Ishikawa (cell line): ENCODE measurements around the gene COMMD10.

Experiments
- CEBPB ChIP-seq: IDR thresholded peaks from 2 replicates; pipeline ENCODE4 v1.6.1; 2012
- CREB1 ChIP-seq: IDR thresholded peaks from 2 replicates; pipeline ENCODE4 v1.6.1; 2012; ENCODE audit warnings: low read depth
- EGR1 ChIP-seq: IDR thresholded peaks from 2 replicates; pipeline ENCODE4 v1.6.1; 2012
- EP300 ChIP-seq: IDR thresholded peaks from 2 replicates; pipeline ENCODE4 v1.6.1; 2012; ENCODE audit warnings: borderline replicate concordance
- FOXM1 ChIP-seq: IDR thresholded peaks from 2 replicates; pipeline ENCODE4 v1.6.1; 2012; ENCODE audit warnings: low read depth, borderline replicate concordance
- NFIC ChIP-seq: IDR thresholded peaks from 2 replicates; pipeline ENCODE4 v1.6.1; 2012
- RAD21 ChIP-seq: IDR thresholded peaks from 2 replicates; pipeline ENCODE4 v1.6.1; 2012; ENCODE audit warnings: low read depth
- TAF1 ChIP-seq: IDR thresholded peaks from 2 replicates; pipeline ENCODE4 v1.6.1; 2012; ENCODE audit warnings: low read depth, mild to moderate bottlenecking
- TCF12 ChIP-seq: IDR thresholded peaks from 2 replicates; pipeline ENCODE4 v1.6.1; 2012; ENCODE audit warnings: low read depth
- TEAD4 ChIP-seq: IDR thresholded peaks from 2 replicates; pipeline ENCODE4 v1.6.1; 2012
- YY1 ChIP-seq: IDR thresholded peaks from 2 replicates; pipeline ENCODE4 v1.6.1; 2012; ENCODE audit warnings: low read depth
- ZBTB7A ChIP-seq: IDR thresholded peaks from 2 replicates; pipeline ENCODE4 v1.6.1; 2012; ENCODE audit warnings: low read depth
- TF ChIP-seq, protein P1 (sequence below): IDR thresholded peaks from 2 replicates; pipeline ENCODE4 v1.6.1; 2012
- TF ChIP-seq, protein P2 (sequence below): IDR thresholded peaks from 2 replicates; pipeline ENCODE4 v1.6.1; 2012
- TF ChIP-seq, protein P3 (sequence below): IDR thresholded peaks from 2 replicates; pipeline ENCODE4 v1.6.1; 2012; ENCODE audit warnings: low read depth, mild to moderate bottlenecking

COMMD10 gene

GRCh38 chr5:116153687-116154174 is 68.9 kb downstream of the COMMD10 start:
- TF ChIP-seq EGR1 (no peak), TEAD4 (no peak), FOXM1 (no peak), EP300 (no peak), NFIC (no peak), YY1 (no peak), CREB1 (no peak), ZBTB7A (no peak)
- TF ChIP-seq, protein P1, sequence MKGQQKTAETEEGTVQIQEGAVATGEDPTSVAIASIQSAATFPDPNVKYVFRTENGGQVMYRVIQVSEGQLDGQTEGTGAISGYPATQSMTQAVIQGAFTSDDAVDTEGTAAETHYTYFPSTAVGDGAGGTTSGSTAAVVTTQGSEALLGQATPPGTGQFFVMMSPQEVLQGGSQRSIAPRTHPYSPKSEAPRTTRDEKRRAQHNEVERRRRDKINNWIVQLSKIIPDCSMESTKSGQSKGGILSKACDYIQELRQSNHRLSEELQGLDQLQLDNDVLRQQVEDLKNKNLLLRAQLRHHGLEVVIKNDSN: no peak
- TF ChIP-seq, protein P2, sequence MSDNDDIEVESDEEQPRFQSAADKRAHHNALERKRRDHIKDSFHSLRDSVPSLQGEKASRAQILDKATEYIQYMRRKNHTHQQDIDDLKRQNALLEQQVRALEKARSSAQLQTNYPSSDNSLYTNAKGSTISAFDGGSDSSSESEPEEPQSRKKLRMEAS: no peak

GRCh38 chr5:116154252-116154651 is 69.4 kb downstream of the COMMD10 start:
- TF ChIP-seq NFIC (no peak), ZBTB7A (no peak), TCF12 (no peak), CEBPB (no peak), FOXM1 (no peak), RAD21 (no peak), TEAD4 (no peak), CREB1 (no peak), EP300 (no peak), EGR1 (no peak), TAF1 (no peak), YY1 (no peak)
- TF ChIP-seq, protein P3, sequence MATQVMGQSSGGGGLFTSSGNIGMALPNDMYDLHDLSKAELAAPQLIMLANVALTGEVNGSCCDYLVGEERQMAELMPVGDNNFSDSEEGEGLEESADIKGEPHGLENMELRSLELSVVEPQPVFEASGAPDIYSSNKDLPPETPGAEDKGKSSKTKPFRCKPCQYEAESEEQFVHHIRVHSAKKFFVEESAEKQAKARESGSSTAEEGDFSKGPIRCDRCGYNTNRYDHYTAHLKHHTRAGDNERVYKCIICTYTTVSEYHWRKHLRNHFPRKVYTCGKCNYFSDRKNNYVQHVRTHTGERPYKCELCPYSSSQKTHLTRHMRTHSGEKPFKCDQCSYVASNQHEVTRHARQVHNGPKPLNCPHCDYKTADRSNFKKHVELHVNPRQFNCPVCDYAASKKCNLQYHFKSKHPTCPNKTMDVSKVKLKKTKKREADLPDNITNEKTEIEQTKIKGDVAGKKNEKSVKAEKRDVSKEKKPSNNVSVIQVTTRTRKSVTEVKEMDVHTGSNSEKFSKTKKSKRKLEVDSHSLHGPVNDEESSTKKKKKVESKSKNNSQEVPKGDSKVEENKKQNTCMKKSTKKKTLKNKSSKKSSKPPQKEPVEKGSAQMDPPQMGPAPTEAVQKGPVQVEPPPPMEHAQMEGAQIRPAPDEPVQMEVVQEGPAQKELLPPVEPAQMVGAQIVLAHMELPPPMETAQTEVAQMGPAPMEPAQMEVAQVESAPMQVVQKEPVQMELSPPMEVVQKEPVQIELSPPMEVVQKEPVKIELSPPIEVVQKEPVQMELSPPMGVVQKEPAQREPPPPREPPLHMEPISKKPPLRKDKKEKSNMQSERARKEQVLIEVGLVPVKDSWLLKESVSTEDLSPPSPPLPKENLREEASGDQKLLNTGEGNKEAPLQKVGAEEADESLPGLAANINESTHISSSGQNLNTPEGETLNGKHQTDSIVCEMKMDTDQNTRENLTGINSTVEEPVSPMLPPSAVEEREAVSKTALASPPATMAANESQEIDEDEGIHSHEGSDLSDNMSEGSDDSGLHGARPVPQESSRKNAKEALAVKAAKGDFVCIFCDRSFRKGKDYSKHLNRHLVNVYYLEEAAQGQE: no peak
- TF ChIP-seq, protein P2: no peak
- TF ChIP-seq, protein P1: no peak

- TF ChIP-seq NFIC (no peak), RAD21 (no peak)
These were observed 70.1 kb downstream of the COMMD10 start for GRCh38 chr5:116154931-116155330.

GRCh38 chr5:116157902-116158301 is 73.1 kb downstream of the COMMD10 start:
- TF ChIP-seq NFIC: no peak
- TF ChIP-seq, protein P2: no peak
- TF ChIP-seq CEBPB: no peak
- TF ChIP-seq RAD21: no peak
- TF ChIP-seq TAF1: no peak
- TF ChIP-seq EGR1: no peak
- no peak for TF ChIP-seq ZBTB7A
- TF ChIP-seq EP300: no peak
- TF ChIP-seq YY1: no peak
- TF ChIP-seq, protein P1: no peak
- no peak for TF ChIP-seq CREB1
- TF ChIP-seq TEAD4: no peak
- TF ChIP-seq TCF12: no peak
- TF ChIP-seq, protein P3: no peak

GRCh38 chr5:116159006-116159405 is 74.2 kb downstream of the COMMD10 start:
- TF ChIP-seq TAF1 (no peak), NFIC (no peak), EP300 (no peak), CREB1 (no peak), TEAD4 (no peak), CEBPB (no peak)
- TF ChIP-seq, protein P2: no peak
- TF ChIP-seq, protein P3: no peak
